ENCODE results near the gene ABCF2.

Gene ABCF2

GRCh38 chr7:151189038-151189437 lies 38.0 kb downstream of the ABCF2 start:
- no peaks in the 10 kb centered on the region for H3K4me1 ChIP-seq (ENCODE audit: control insufficient read depth, insufficient read depth, low read length)
- no peak overlapping the region for H3K4me3 ChIP-seq (ENCODE audit: low read depth, low read length)
- H3K9me3 ChIP-seq (ENCODE audit: control insufficient read depth, insufficient read depth, low read depth, low read length), result no peaks in the 10 kb centered on the region
- H3K9ac ChIP-seq (ENCODE audit: low read length), result no peak overlapping the region
- H3K27me3 ChIP-seq (ENCODE audit: control insufficient read depth, insufficient read depth, low read length), result peaks cover 15% of the 10 kb centered on the region; the same call in 1 of the 2 replicates
- no peaks in the 10 kb centered on the region for H3K36me3 ChIP-seq (ENCODE audit: control insufficient read depth, insufficient read depth, low read length)
- no peak overlapping the region for H3K27ac ChIP-seq (ENCODE audit: low read depth, low read length)

- H3K4me1 ChIP-seq (ENCODE audit: control insufficient read depth, insufficient read depth, low read length), result no peaks in the 10 kb centered on the region
- H3K27ac ChIP-seq (ENCODE audit: low read depth, low read length), result no peak overlapping the region
- no peaks in the 10 kb centered on the region for H3K36me3 ChIP-seq (ENCODE audit: control insufficient read depth, insufficient read depth, low read length)
Measured at GRCh38 chr7:151188252-151188542, 38.8 kb downstream of the ABCF2 start.

GRCh38 chr7:151187409-151188251 lies 39.4 kb downstream of the ABCF2 start:
- Histone ChIP-seq H3K4me3 (ENCODE audit: low read depth, low read length) (no peak overlapping the region), H3K27me3 (ENCODE audit: control insufficient read depth, insufficient read depth, low read length) (peaks cover 12% of the 10 kb centered on the region; the same call in 1 of the 2 replicates), H3K4me1 (ENCODE audit: control insufficient read depth, insufficient read depth, low read length) (no peaks in the 10 kb centered on the region)

More at GRCh38 chr7:151188252-151188542, 38.8 kb downstream of the ABCF2 start:
- peaks cover 13% of the 10 kb centered on the region; the same call in 1 of the 2 replicates for H3K27me3 ChIP-seq (ENCODE audit: control insufficient read depth, insufficient read depth, low read length)
- H3K9me3 ChIP-seq (ENCODE audit: control insufficient read depth, insufficient read depth, low read depth, low read length), result no peaks in the 10 kb centered on the region
- no peak overlapping the region for H3K4me3 ChIP-seq (ENCODE audit: low read depth, low read length)
- no peak overlapping the region for H3K9ac ChIP-seq (ENCODE audit: low read length)

GRCh38 chr7:151186640-151187408 lies 40.2 kb downstream of the ABCF2 start, which contains the start of gene ASB10:
Gene ASB10 (minus strand): TSS chr7:151187250. CDS start chr7:151187130, 120 bp downstream.
- Histone ChIP-seq H3K9ac (ENCODE audit: low read length) (no peak within 1 kb of the TSS), H3K4me1 (ENCODE audit: control insufficient read depth, insufficient read depth, low read length) (no peaks in the 10 kb centered on the region), H3K27me3 (ENCODE audit: control insufficient read depth, insufficient read depth, low read length) (peaks cover 12% of the 10 kb centered on the region; the same call in 1 of the 2 replicates), H3K27ac (ENCODE audit: low read depth, low read length) (no peak within 1 kb of the TSS), H3K4me3 (ENCODE audit: low read depth, low read length) (no peak within 1 kb of the TSS), H3K9me3 (ENCODE audit: control insufficient read depth, insufficient read depth, low read depth, low read length) (no peaks in the 10 kb centered on the region), H3K36me3 (ENCODE audit: control insufficient read depth, insufficient read depth, low read length) (no peaks in the 10 kb centered on the region)

More at GRCh38 chr7:151187409-151188251, 39.4 kb downstream of the ABCF2 start:
- Histone ChIP-seq H3K27ac (ENCODE audit: low read depth, low read length) (no peak overlapping the region), H3K9ac (ENCODE audit: low read length) (no peak overlapping the region), H3K9me3 (ENCODE audit: control insufficient read depth, insufficient read depth, low read depth, low read length) (no peaks in the 10 kb centered on the region), H3K36me3 (ENCODE audit: control insufficient read depth, insufficient read depth, low read length) (no peaks in the 10 kb centered on the region)

- Histone ChIP-seq H3K9ac (ENCODE audit: low read length) (no peak overlapping the region), H3K9me3 (ENCODE audit: control insufficient read depth, insufficient read depth, low read depth, low read length) (no peaks in the 10 kb centered on the region), H3K4me3 (ENCODE audit: low read depth, low read length) (no peak overlapping the region), H3K36me3 (ENCODE audit: control insufficient read depth, insufficient read depth, low read length) (no peaks in the 10 kb centered on the region), H3K27ac (ENCODE audit: low read depth, low read length) (no peak overlapping the region), H3K27me3 (ENCODE audit: control insufficient read depth, insufficient read depth, low read length) (peaks cover 16% of the 10 kb centered on the region; the same call in 1 of the 2 replicates), H3K4me1 (ENCODE audit: control insufficient read depth, insufficient read depth, low read length) (no peaks in the 10 kb centered on the region)
Measured at GRCh38 chr7:151185762-151186639, 41.0 kb downstream of the ABCF2 start.

- Histone ChIP-seq H3K4me1 (ENCODE audit: control insufficient read depth, insufficient read depth, low read length) (no peaks in the 10 kb centered on the region), H3K9me3 (ENCODE audit: control insufficient read depth, insufficient read depth, low read depth, low read length) (no peaks in the 10 kb centered on the region), H3K27me3 (ENCODE audit: control insufficient read depth, insufficient read depth, low read length) (peaks cover 37% of the 10 kb centered on the region), H3K4me3 (ENCODE audit: low read depth, low read length) (no peak overlapping the region), H3K9ac (ENCODE audit: low read length) (no peak overlapping the region), H3K36me3 (ENCODE audit: control insufficient read depth, insufficient read depth, low read length) (no peaks in the 10 kb centered on the region), H3K27ac (ENCODE audit: low read depth, low read length) (no peak overlapping the region)
Measured at GRCh38 chr7:151181011-151181431, 46.0 kb downstream of the ABCF2 start.

GRCh38 chr7:151179946-151180345 lies 47.1 kb downstream of the ABCF2 start:
- Histone ChIP-seq H3K4me3 (ENCODE audit: low read depth, low read length) (no peak overlapping the region), H3K9me3 (ENCODE audit: control insufficient read depth, insufficient read depth, low read depth, low read length) (peaks cover under 1% of the 10 kb centered on the region; the same call in 1 of the 2 replicates), H3K9ac (ENCODE audit: low read length) (no peak overlapping the region), H3K27me3 (ENCODE audit: control insufficient read depth, insufficient read depth, low read length) (peaks cover 48% of the 10 kb centered on the region), H3K27ac (ENCODE audit: low read depth, low read length) (no peak overlapping the region), H3K36me3 (ENCODE audit: control insufficient read depth, insufficient read depth, low read length) (no peaks in the 10 kb centered on the region), H3K4me1 (ENCODE audit: control insufficient read depth, insufficient read depth, low read length) (no peaks in the 10 kb centered on the region)

GRCh38 chr7:151179287-151179860 lies 47.6 kb downstream of the ABCF2 start:
- H3K27me3 ChIP-seq (ENCODE audit: control insufficient read depth, insufficient read depth, low read length), result peaks cover 54% of the 10 kb centered on the region
- H3K9ac ChIP-seq (ENCODE audit: low read length), result no peak overlapping the region
- H3K27ac ChIP-seq (ENCODE audit: low read depth, low read length), result no peak overlapping the region
- H3K4me1 ChIP-seq (ENCODE audit: control insufficient read depth, insufficient read depth, low read length), result no peaks in the 10 kb centered on the region
- no peaks in the 10 kb centered on the region for H3K36me3 ChIP-seq (ENCODE audit: control insufficient read depth, insufficient read depth, low read length)
- H3K9me3 ChIP-seq (ENCODE audit: control insufficient read depth, insufficient read depth, low read depth, low read length), result peaks cover 6% of the 10 kb centered on the region; the same call in 1 of the 2 replicates
- no peak overlapping the region for H3K4me3 ChIP-seq (ENCODE audit: low read depth, low read length)

- no peaks in the 10 kb centered on the region for H3K36me3 ChIP-seq (ENCODE audit: control insufficient read depth, insufficient read depth, low read length)
- H3K27ac ChIP-seq (ENCODE audit: low read depth, low read length), result no peak overlapping the region
- no peak overlapping the region for H3K9ac ChIP-seq (ENCODE audit: low read length)
- peaks cover 11% of the 10 kb centered on the region for H3K9me3 ChIP-seq (ENCODE audit: control insufficient read depth, insufficient read depth, low read depth, low read length)
- H3K4me3 ChIP-seq (ENCODE audit: low read depth, low read length), result no peak overlapping the region
- no peaks in the 10 kb centered on the region for H3K4me1 ChIP-seq (ENCODE audit: control insufficient read depth, insufficient read depth, low read length)
- peaks cover 59% of the 10 kb centered on the region for H3K27me3 ChIP-seq (ENCODE audit: control insufficient read depth, insufficient read depth, low read length)
Measured at GRCh38 chr7:151178831-151179230, 48.2 kb downstream of the ABCF2 start.

GRCh38 chr7:151178236-151178635 lies 48.8 kb downstream of the ABCF2 start:
- Histone ChIP-seq H3K4me3 (ENCODE audit: low read depth, low read length) (no peak overlapping the region), H3K27ac (ENCODE audit: low read depth, low read length) (no peak overlapping the region), H3K27me3 (ENCODE audit: control insufficient read depth, insufficient read depth, low read length) (peaks cover 65% of the 10 kb centered on the region), H3K9me3 (ENCODE audit: control insufficient read depth, insufficient read depth, low read depth, low read length) (peaks cover 11% of the 10 kb centered on the region), H3K36me3 (ENCODE audit: control insufficient read depth, insufficient read depth, low read length) (no peaks in the 10 kb centered on the region), H3K4me1 (ENCODE audit: control insufficient read depth, insufficient read depth, low read length) (no peaks in the 10 kb centered on the region), H3K9ac (ENCODE audit: low read length) (no peak overlapping the region)
